Body of pancreas (tissue), 4 donors: Measurements from ENCODE around the gene CAMTA1. TPM values are rescaled to one million over a fixed set of nuclear protein-coding genes. Genes with fewer than 3 reads are reported as not detected.

ENCODE experiments used
- ATAC-seq: fragments of 150-250 bp; one replicate; pipeline ENCODE4 v1.9.1; 2016
- DNase-seq, 4 donors: peaks; one replicate each; pipeline ENCODE4 v3.0.0-alpha.2; 2019
- H3K27ac ChIP-seq, 4 donors: fragments of 200-600 bp; sonication (generic); 1 replicate in 3 of 4; 2 replicates in 1 of 4; pipeline versions ENCODE4 v1.5.1 to v1.6.1; 2016 to 2019; ENCODE audit warnings: mild to moderate bottlenecking in 1 of 4, mixed read lengths in 1 of 4, moderate library complexity in 1 of 4
- H3K27me3 ChIP-seq, 2 donors: fragments of 200-600 bp; sonication (generic); one replicate each; pipeline ENCODE4 v1.6.0; 2016; ENCODE audit warnings: mild to moderate bottlenecking in 1 of 2
- H3K36me3 ChIP-seq, 2 donors: fragments of 200-600 bp; sonication (generic); replicated peaks in 1 of 2; 2 replicates each; pipeline ENCODE4 v1.5.1; 2016; ENCODE audit warnings: low read depth in 2 of 2; ENCODE audit not compliant: insufficient read depth in 1 of 2
- H3K4me1 ChIP-seq: fragments of 200-600 bp; sonication (generic); one replicate; pipeline ENCODE4 v1.6.0; 2016
- H3K4me3 ChIP-seq, 2 donors: fragments of 200-600 bp; sonication (generic); 1 replicate in 1 of 2; 2 replicates in 1 of 2; pipeline ENCODE4 v1.5.1; 2016 to 2019
- H3K9me3 ChIP-seq, 3 donors: fragments of 200-600 bp; sonication (generic); 1 replicate in 2 of 3; 2 replicates in 1 of 3; pipeline ENCODE4 v1.5.1; 2016
- POLR2A ChIP-seq, 3 donors: fragments of 450-650 bp; IDR thresholded peaks; one replicate each; pipeline ENCODE4 v1.6.1; 2016; ENCODE audit warnings: antibody characterized with exemption in 3 of 3, mild to moderate bottlenecking in 2 of 3
- WGBS, 2 donors: methylation state at CpG; one replicate each; pipeline ENCODE4 v1.1.5; 2017; 5-methylcytosine and 5-hydroxymethylcytosine counted together
- intact Hi-C: fragments of 100-400 bp; cut with DNase I; formaldehyde crosslinking; loops from one replicate; pipeline ENCODE4 v1.15.1; 2023
- total RNA-seq, 2 donors: library from RNA; depleted of rRNA; stranded (reverse); fragments of >200 nt; gene quantifications; one replicate each; pipeline ENCODE4 v1.1.0, GENCODE V29; 2016
- TF ChIP-seq, protein P1 (sequence below), 7 experiments: fragments of 450-650 bp in 4 of 7; fragments of 200-600 bp in 3 of 7; sonication (generic) in 3 of 7; IDR thresholded peaks; one replicate each; pipeline ENCODE4 v1.5.1; 2016 to 2019; ENCODE audit warnings: antibody characterized with exemption in 7 of 7

Gene CAMTA1
- total RNA-seq, 2 donors from 2014 or later = 36.3 to 59.7 TPM

DNA sequence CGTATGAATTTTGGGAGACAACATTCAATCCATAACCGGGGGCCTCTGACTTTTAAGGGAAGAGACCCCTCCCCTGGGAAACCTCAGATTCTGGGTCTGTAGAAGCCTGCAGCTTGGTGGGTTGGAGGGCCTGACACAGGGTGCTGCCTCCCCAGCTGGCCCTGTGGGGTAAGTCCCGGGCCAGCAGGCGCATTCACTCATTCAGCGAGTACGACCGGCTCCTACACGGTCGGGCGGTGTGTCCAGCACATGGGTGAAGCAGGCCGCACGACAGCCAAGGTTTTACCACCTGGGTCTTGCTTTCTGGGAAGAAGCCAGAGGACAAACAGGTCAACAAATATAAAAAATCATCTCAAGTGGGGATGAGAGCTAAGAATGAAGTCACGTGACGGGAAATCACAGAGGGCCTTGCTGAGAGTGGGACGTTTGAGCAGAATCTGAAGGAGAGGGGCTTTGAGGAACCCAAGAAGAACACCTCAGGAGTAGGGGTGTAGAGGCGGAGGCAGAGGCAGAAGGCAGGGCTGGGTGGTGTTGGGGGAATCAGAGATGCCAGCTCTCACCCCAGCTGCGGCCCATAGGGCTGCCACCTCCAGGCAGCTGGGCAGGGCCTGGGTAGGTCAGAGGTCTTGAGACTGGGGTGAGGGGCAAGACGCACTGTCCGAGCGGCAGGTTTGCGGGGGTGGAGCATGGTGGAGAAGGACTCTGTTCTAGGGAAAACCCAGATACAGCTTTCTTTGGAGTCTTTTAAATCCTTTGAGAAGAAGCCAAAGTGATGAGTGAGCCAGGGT is 652.5 kb downstream of the CAMTA1 start:
- intact Hi-C loops = no loop called here
- Histone ChIP-seq H3K27me3 (no peaks in the 10 kb centered on the region), H3K4me1 (peaks cover 10% of the 10 kb centered on the region), H3K27ac (no peak overlapping the region), H3K36me3 (no peaks in the 10 kb centered on the region), H3K9me3 (peaks cover 0 to 7% (median 0%) of the 10 kb centered on the region in 3 donors), H3K4me3 (no peak overlapping the region)
- WGBS, 2 donors = 88 to 90% methylated on average over 21 of the region's 21 CpGs
- TF ChIP-seq, protein P1, sequence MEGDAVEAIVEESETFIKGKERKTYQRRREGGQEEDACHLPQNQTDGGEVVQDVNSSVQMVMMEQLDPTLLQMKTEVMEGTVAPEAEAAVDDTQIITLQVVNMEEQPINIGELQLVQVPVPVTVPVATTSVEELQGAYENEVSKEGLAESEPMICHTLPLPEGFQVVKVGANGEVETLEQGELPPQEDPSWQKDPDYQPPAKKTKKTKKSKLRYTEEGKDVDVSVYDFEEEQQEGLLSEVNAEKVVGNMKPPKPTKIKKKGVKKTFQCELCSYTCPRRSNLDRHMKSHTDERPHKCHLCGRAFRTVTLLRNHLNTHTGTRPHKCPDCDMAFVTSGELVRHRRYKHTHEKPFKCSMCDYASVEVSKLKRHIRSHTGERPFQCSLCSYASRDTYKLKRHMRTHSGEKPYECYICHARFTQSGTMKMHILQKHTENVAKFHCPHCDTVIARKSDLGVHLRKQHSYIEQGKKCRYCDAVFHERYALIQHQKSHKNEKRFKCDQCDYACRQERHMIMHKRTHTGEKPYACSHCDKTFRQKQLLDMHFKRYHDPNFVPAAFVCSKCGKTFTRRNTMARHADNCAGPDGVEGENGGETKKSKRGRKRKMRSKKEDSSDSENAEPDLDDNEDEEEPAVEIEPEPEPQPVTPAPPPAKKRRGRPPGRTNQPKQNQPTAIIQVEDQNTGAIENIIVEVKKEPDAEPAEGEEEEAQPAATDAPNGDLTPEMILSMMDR (IDR thresholded peaks at IDR 0.05) = no peak
- no peak for TF ChIP-seq POLR2A (IDR thresholded peaks at IDR 0.05)
- no peak for DNase-seq
- no peak for ATAC-seq

DNA sequence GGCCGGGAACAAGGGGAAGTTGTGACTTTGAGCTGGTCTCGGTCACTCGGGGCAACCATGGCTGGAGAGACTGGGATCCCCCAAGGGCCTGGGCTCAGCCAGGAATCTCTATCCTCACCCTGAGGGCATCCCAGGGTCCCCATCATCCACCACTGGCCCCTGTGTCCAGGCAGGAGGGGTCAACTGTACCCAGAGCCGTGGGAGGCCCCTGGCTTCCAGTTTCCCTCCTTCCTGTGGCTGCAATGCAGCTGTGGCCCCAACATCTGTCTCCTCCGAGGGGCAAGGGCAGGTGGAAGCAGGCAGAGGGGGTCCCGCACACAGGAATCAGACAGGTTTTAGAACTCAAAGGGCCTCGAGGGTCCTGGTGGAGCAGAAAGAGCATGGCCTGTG is 653.1 kb downstream of the CAMTA1 start:
- TF ChIP-seq POLR2A (IDR thresholded peaks at IDR 0.05) = no peak
- TF ChIP-seq, protein P1 (IDR thresholded peaks at IDR 0.05) = no peak
- no peak for ATAC-seq
- Histone ChIP-seq H3K9me3 (peaks cover 0 to 7% (median 0%) of the 10 kb centered on the region in 3 donors), H3K36me3 (no peaks in the 10 kb centered on the region), H3K4me3 (no peak overlapping the region), H3K27ac (no peak overlapping the region), H3K4me1 (peaks cover 10% of the 10 kb centered on the region), H3K27me3 (no peaks in the 10 kb centered on the region)
- intact Hi-C loops = no loop called here
- 78 to 82% methylated on average over 6 to 7 of the region's 7 CpGs for WGBS, 2 donors
- DNase-seq = no peak

DNA sequence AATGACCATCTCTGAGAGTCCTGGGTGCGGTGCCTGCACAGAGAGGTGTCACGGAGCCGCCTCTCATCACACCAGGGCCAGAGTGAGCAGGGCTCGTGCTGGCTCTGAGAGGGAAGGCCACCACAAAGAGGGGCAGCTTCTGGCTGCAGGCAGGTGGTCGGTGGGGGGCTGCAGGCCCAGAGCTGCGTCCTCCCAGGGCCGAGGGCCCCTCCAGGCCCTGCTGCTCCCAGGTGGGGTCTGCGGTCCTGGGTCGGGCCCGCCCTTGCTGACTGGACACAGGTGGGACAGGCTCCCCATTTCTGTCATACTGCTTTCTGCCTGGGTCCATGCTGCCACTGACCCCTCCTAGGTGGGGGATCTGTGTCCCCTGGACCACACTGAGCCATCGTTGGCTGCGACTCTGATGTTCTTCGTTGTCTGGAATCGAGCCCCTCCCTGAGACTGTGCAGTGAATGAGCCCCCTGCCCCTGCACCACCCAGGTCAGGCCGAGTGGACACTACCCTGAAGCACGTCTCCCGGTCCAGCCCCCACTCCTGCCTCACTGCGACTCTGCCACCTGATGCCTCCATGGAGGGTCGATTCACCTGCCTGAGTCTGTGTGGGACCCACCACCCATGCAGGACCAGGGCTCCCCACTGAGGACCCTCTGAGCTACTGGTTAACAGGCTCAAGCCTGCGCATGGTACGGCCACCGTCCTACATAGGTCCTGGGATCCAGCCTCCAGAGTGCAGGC is 653.8 kb downstream of the CAMTA1 start:
- ATAC-seq (no peak), DNase-seq (no peak)
- H3K9me3 ChIP-seq = peaks cover 0 to 6% (median 0%) of the 10 kb centered on the region in 3 donors
- H3K4me3 ChIP-seq = no peak overlapping the region
- H3K27ac ChIP-seq = no peak overlapping the region
- intact Hi-C loops = no loop called here
- TF ChIP-seq POLR2A (IDR thresholded peaks at IDR 0.05) = no peak
- TF ChIP-seq, protein P1 (IDR thresholded peaks at IDR 0.05) = no peak
- 91 to 92% methylated on average over 13 to 22 of the region's 22 CpGs for WGBS, 2 donors
- H3K36me3 ChIP-seq = no peaks in the 10 kb centered on the region
- peaks cover 10% of the 10 kb centered on the region for H3K4me1 ChIP-seq
- no peaks in the 10 kb centered on the region for H3K27me3 ChIP-seq

DNA sequence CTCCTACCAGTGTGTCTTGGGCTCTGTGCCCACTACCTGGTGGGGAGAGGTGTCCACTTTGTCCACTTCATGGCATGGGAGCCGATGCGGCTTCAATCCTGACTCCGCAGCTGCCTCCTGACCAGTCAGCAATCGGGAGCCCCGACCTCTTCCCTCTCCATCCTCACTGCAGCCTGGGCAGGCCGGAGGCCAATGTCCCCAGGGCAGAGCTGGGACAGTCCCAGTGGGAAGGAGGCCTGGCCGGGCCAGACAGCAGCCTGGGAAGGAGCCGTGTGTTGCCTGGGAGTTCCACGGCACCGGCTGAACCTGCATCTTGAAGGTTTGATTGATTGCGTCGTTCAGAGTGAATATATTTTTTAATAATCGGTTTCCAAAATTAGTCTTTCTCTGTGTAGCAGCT is 654.9 kb downstream of the CAMTA1 start:
- WGBS, 2 donors = 47 to 52% methylated on average over 6 to 13 of the region's 13 CpGs
- Histone ChIP-seq H3K9me3 (no peaks in the 10 kb centered on the region), H3K4me1 (peaks cover 10% of the 10 kb centered on the region), H3K4me3 (no peak overlapping the region), H3K27me3 (no peaks in the 10 kb centered on the region), H3K36me3 (no peaks in the 10 kb centered on the region), H3K27ac (no peak overlapping the region)
- ATAC-seq = no peak
- peak in 2 of 4 donors; percentile 31 to 37 for DNase-seq
- intact Hi-C loops = no loop called here
- no peak for TF ChIP-seq POLR2A (IDR thresholded peaks at IDR 0.05)
- TF ChIP-seq, protein P1 (IDR thresholded peaks at IDR 0.05) = no peak
